ENCODE measurements around the gene STIM2. TPM values are rescaled to one million over a fixed set of nuclear protein-coding genes. Genes with fewer than 3 reads are reported as not detected.
A peak's percentile ranks its signal among the peaks of the same experiment; 100 is the strongest.

The STIM2 gene
- total and polyA plus RNA-seq, 3 experiments from 2014 or later, result 41.4 to 51.0 (median 47.8) TPM

GRCh38 chr4:26931966-26932365, 71.3 kb downstream of the STIM2 start:
- no peaks in the 10 kb centered on the region for H3K9me3 Mint-ChIP-seq
- CTCF ChIA-PET, result no interaction called here
- no peak for DNase-seq
- peaks cover 47 to 73% (median 62%) of the 10 kb centered on the region in 3 donors for H3K4me1 Mint-ChIP-seq
- H3K27me3 ChIP-seq (ENCODE audit: insufficient read depth, low read length, poor library complexity, severe bottlenecking), result no peaks in the 10 kb centered on the region
- H3K4me3 Mint-ChIP-seq, result no peak overlapping the region
- peaks cover 0 to 1% of the 10 kb centered on the region in 2 donors for H3K27me3 Mint-ChIP-seq
- H3K36me3 Mint-ChIP-seq, result peaks cover 0 to 4% (median 3%) of the 10 kb centered on the region in 3 donors
- peaks cover 21% of the 10 kb centered on the region for H3K4me1 ChIP-seq (ENCODE audit: insufficient read depth, low read length)
- peak overlapping the region in 1 of 8 donors; percentile 1 for H3K27ac Mint-ChIP-seq
- H3K4me3 ChIP-seq (ENCODE audit: low read length), result no peak overlapping the region
- H3K9me3 ChIP-seq (ENCODE audit: low read length), result no peaks in the 10 kb centered on the region
- POLR2A ChIA-PET, result no interaction called here
- no peaks in the 10 kb centered on the region for H3K36me3 ChIP-seq (ENCODE audit: insufficient read depth, low read length)
- H3K27ac ChIP-seq (ENCODE audit: low read depth, low read length), result no peak overlapping the region

GRCh38 chr4:26935397-26935796, 74.8 kb downstream of the STIM2 start:
- Mint-ChIP-seq H3K27me3 (peaks cover 0 to 1% of the 10 kb centered on the region in 2 donors), H3K36me3 (peaks cover 0 to 4% (median 0%) of the 10 kb centered on the region in 3 donors), H3K4me1 (peaks cover 55 to 84% (median 80%) of the 10 kb centered on the region in 3 donors), H3K27ac (peak overlapping the region; percentile 7 to 89 (median 29)), H3K9me3 (no peaks in the 10 kb centered on the region), H3K4me3 (peak overlapping the region in 1 of 7 donors; percentile 34)
- no peaks in the 10 kb centered on the region for H3K36me3 ChIP-seq (ENCODE audit: insufficient read depth, low read length)
- ChIA-PET POLR2A (interaction anchor here (0.7 kb wide), 1 partner anchor 48 kb away, joined by 4 read pairs; no protein-coding TSS in a partner anchor), CTCF (no interaction called here)
- H3K4me3 ChIP-seq (ENCODE audit: low read length), result no peak overlapping the region
- H3K9me3 ChIP-seq (ENCODE audit: low read length), result no peaks in the 10 kb centered on the region
- DNase-seq, result no peak
- peaks cover 35% of the 10 kb centered on the region for H3K4me1 ChIP-seq (ENCODE audit: insufficient read depth, low read length)
- H3K27me3 ChIP-seq (ENCODE audit: insufficient read depth, low read length, poor library complexity, severe bottlenecking), result no peaks in the 10 kb centered on the region
- no peak overlapping the region for H3K27ac ChIP-seq (ENCODE audit: low read depth, low read length)

GRCh38 chr4:26936284-26937065, 75.8 kb downstream of the STIM2 start:
- H3K36me3 ChIP-seq (ENCODE audit: insufficient read depth, low read length), result no peaks in the 10 kb centered on the region
- Mint-ChIP-seq H3K27ac (peak overlapping the region in 7 of 8 donors; percentile 7 to 89 (median 22)), H3K9me3 (no peaks in the 10 kb centered on the region), H3K4me1 (peaks cover 61 to 85% (median 83%) of the 10 kb centered on the region in 3 donors), H3K36me3 (peaks cover 0 to 4% (median 0%) of the 10 kb centered on the region in 3 donors), H3K27me3 (no peaks in the 10 kb centered on the region), H3K4me3 (peak overlapping the region in 1 of 7 donors; percentile 14)
- H3K4me3 ChIP-seq (ENCODE audit: low read length), result no peak overlapping the region
- H3K9me3 ChIP-seq (ENCODE audit: low read length), result no peaks in the 10 kb centered on the region
- CTCF ChIA-PET, result no interaction called here
- H3K27ac ChIP-seq (ENCODE audit: low read depth, low read length), result no peak overlapping the region
- peaks cover 42% of the 10 kb centered on the region for H3K4me1 ChIP-seq (ENCODE audit: insufficient read depth, low read length)
- H3K27me3 ChIP-seq (ENCODE audit: insufficient read depth, low read length, poor library complexity, severe bottlenecking), result no peaks in the 10 kb centered on the region
- POLR2A ChIA-PET, result no interaction called here
- DNase-seq, result no peak

GRCh38 chr4:26937139-26937538, 76.5 kb downstream of the STIM2 start:
- no peaks in the 10 kb centered on the region for H3K27me3 Mint-ChIP-seq
- peak overlapping the region in 1 of 8 donors; percentile 1 for H3K27ac Mint-ChIP-seq

GRCh38 chr4:26937567-26937966, 76.9 kb downstream of the STIM2 start:
- H3K27me3 Mint-ChIP-seq, result no peaks in the 10 kb centered on the region
- no peaks in the 10 kb centered on the region for H3K27me3 ChIP-seq (ENCODE audit: insufficient read depth, low read length, poor library complexity, severe bottlenecking)
- H3K27ac Mint-ChIP-seq, result peak overlapping the region in 2 of 8 donors; percentile 1 to 69
- peaks cover 0 to 4% (median 0%) of the 10 kb centered on the region in 3 donors for H3K36me3 Mint-ChIP-seq
- H3K9me3 Mint-ChIP-seq, result no peaks in the 10 kb centered on the region
- DNase-seq, result no peak
- peaks cover 63 to 86% (median 85%) of the 10 kb centered on the region in 3 donors for H3K4me1 Mint-ChIP-seq
- H3K9me3 ChIP-seq (ENCODE audit: low read length), result no peaks in the 10 kb centered on the region
- H3K4me1 ChIP-seq (ENCODE audit: insufficient read depth, low read length), result peaks cover 46% of the 10 kb centered on the region
- no peak overlapping the region for H3K4me3 Mint-ChIP-seq
- POLR2A ChIA-PET, result no interaction called here
- H3K27ac ChIP-seq (ENCODE audit: low read depth, low read length), result no peak overlapping the region
- CTCF ChIA-PET, result no interaction called here
- no peak overlapping the region for H3K4me3 ChIP-seq (ENCODE audit: low read length)
- no peaks in the 10 kb centered on the region for H3K36me3 ChIP-seq (ENCODE audit: insufficient read depth, low read length)

More at GRCh38 chr4:26937139-26937538, 76.5 kb downstream of the STIM2 start:
- Histone ChIP-seq H3K4me3 (ENCODE audit: low read length) (no peak overlapping the region), H3K9me3 (ENCODE audit: low read length) (no peaks in the 10 kb centered on the region), H3K27ac (ENCODE audit: low read depth, low read length) (no peak overlapping the region), H3K4me1 (ENCODE audit: insufficient read depth, low read length) (peaks cover 45% of the 10 kb centered on the region), H3K27me3 (ENCODE audit: insufficient read depth, low read length, poor library complexity, severe bottlenecking) (no peaks in the 10 kb centered on the region), H3K36me3 (ENCODE audit: insufficient read depth, low read length) (no peaks in the 10 kb centered on the region)
- peak overlapping the region in 1 of 7 donors; percentile 1 for H3K4me3 Mint-ChIP-seq
- peaks cover 62 to 86% (median 85%) of the 10 kb centered on the region in 3 donors for H3K4me1 Mint-ChIP-seq
- H3K9me3 Mint-ChIP-seq, result no peaks in the 10 kb centered on the region
- POLR2A ChIA-PET, result no interaction called here
- no peak for DNase-seq
- CTCF ChIA-PET, result no interaction called here
- peaks cover 0 to 4% (median 0%) of the 10 kb centered on the region in 3 donors for H3K36me3 Mint-ChIP-seq

GRCh38 chr4:26938516-26938915, 77.9 kb downstream of the STIM2 start:
- H3K36me3 ChIP-seq (ENCODE audit: insufficient read depth, low read length), result no peaks in the 10 kb centered on the region
- peaks cover 66 to 86% (median 85%) of the 10 kb centered on the region in 3 donors for H3K4me1 Mint-ChIP-seq
- H3K27ac ChIP-seq (ENCODE audit: low read depth, low read length), result no peak overlapping the region
- H3K27ac Mint-ChIP-seq, result peak overlapping the region in 2 of 8 donors; percentile 26 to 48
- H3K27me3 ChIP-seq (ENCODE audit: insufficient read depth, low read length, poor library complexity, severe bottlenecking), result no peaks in the 10 kb centered on the region
- no peak for DNase-seq
- peaks cover 0 to 2% (median 0%) of the 10 kb centered on the region in 3 donors for H3K36me3 Mint-ChIP-seq
- H3K4me3 Mint-ChIP-seq, result no peak overlapping the region
- H3K9me3 ChIP-seq (ENCODE audit: low read length), result no peaks in the 10 kb centered on the region
- no peaks in the 10 kb centered on the region for H3K9me3 Mint-ChIP-seq
- CTCF ChIA-PET, result interaction anchor here (0.6 kb wide), 1 partner anchor 69 kb away, joined by 3 read pairs; no protein-coding TSS in a partner anchor
- POLR2A ChIA-PET, result interaction anchor here (0.6 kb wide), 1 partner anchor 33 kb away, joined by 8 read pairs; no protein-coding TSS in a partner anchor
- H3K4me1 ChIP-seq (ENCODE audit: insufficient read depth, low read length), result peaks cover 49% of the 10 kb centered on the region
- H3K4me3 ChIP-seq (ENCODE audit: low read length), result no peak overlapping the region
- H3K27me3 Mint-ChIP-seq, result no peaks in the 10 kb centered on the region

GRCh38 chr4:26941951-26942350, 81.3 kb downstream of the STIM2 start:
- ChIA-PET POLR2A (no interaction called here), CTCF (no interaction called here)
- H3K27ac Mint-ChIP-seq, result peak overlapping the region in 3 of 8 donors; percentile 1 to 14 (median 12)
- no peaks in the 10 kb centered on the region for H3K36me3 ChIP-seq (ENCODE audit: insufficient read depth, low read length)
- H3K4me1 Mint-ChIP-seq, result peaks cover 65 to 93% (median 85%) of the 10 kb centered on the region in 3 donors
- DNase-seq, result no peak
- H3K9me3 ChIP-seq (ENCODE audit: low read length), result no peaks in the 10 kb centered on the region
- no peaks in the 10 kb centered on the region for H3K9me3 Mint-ChIP-seq
- H3K4me3 Mint-ChIP-seq, result peak overlapping the region in 2 of 7 donors; percentile 5 to 19
- peaks cover 31% of the 10 kb centered on the region for H3K4me1 ChIP-seq (ENCODE audit: insufficient read depth, low read length)
- H3K27me3 Mint-ChIP-seq, result no peaks in the 10 kb centered on the region
- H3K4me3 ChIP-seq (ENCODE audit: low read length), result no peak overlapping the region
- H3K27me3 ChIP-seq (ENCODE audit: insufficient read depth, low read length, poor library complexity, severe bottlenecking), result no peaks in the 10 kb centered on the region
- no peak overlapping the region for H3K27ac ChIP-seq (ENCODE audit: low read depth, low read length)
- peaks cover 0 to 8% (median 2%) of the 10 kb centered on the region in 3 donors for H3K36me3 Mint-ChIP-seq

GRCh38 chr4:26942871-26943270, 82.2 kb downstream of the STIM2 start:
- DNase-seq, result no peak
- Histone ChIP-seq H3K4me1 (ENCODE audit: insufficient read depth, low read length) (peaks cover 31% of the 10 kb centered on the region), H3K4me3 (ENCODE audit: low read length) (no peak overlapping the region), H3K27me3 (ENCODE audit: insufficient read depth, low read length, poor library complexity, severe bottlenecking) (no peaks in the 10 kb centered on the region), H3K9me3 (ENCODE audit: low read length) (no peaks in the 10 kb centered on the region), H3K27ac (ENCODE audit: low read depth, low read length) (no peak overlapping the region), H3K36me3 (ENCODE audit: insufficient read depth, low read length) (no peaks in the 10 kb centered on the region)
- POLR2A ChIA-PET, result no interaction called here
- Mint-ChIP-seq H3K9me3 (no peaks in the 10 kb centered on the region), H3K4me3 (no peak overlapping the region), H3K27me3 (no peaks in the 10 kb centered on the region), H3K36me3 (peaks cover 0 to 11% (median 2%) of the 10 kb centered on the region in 3 donors), H3K27ac (peak overlapping the region in 2 of 8 donors; percentile 13 to 29), H3K4me1 (peaks cover 63 to 91% (median 79%) of the 10 kb centered on the region in 3 donors)
- CTCF ChIA-PET, result no interaction called here

Measured in CD8-positive, alpha-beta memory T cell (primary cell).